Activated naive CD4-positive, alpha-beta T cell treated with anti-CD3 and anti-CD28 coated beads for 36 hours (primary cell): ENCODE data around the gene SLC35F1. TPM values are rescaled to one million over a fixed set of nuclear protein-coding genes. Genes with fewer than 3 reads are reported as not detected.

ENCODE experiments used
- CTCF ChIA-PET: fragments of 350-600 bp; sonication (Branson Sonifier 250); formaldehyde crosslinking; loops from one replicate; lab custom pipeline; 2021; ENCODE audit warnings: antibody characterized with exemption; lab: Charles Lee
- DNase-seq: peaks from one replicate; pipeline ENCODE4 v3.0.0-alpha.2; 2020
- H3K27ac Mint-ChIP-seq: one replicate; pipeline ENCODE4 v1.8.0; 2021; ENCODE audit warnings: mild to moderate bottlenecking, mixed read lengths
- H3K27me3 Mint-ChIP-seq: one replicate; pipeline ENCODE4 v1.8.0; 2021; ENCODE audit warnings: low read depth, mixed read lengths
- H3K36me3 Mint-ChIP-seq: one replicate; pipeline ENCODE4 v1.8.0; 2021; ENCODE audit warnings: low read depth, mixed read lengths
- H3K4me1 Mint-ChIP-seq: one replicate; pipeline ENCODE4 v1.8.0; 2021; ENCODE audit warnings: low read depth, mixed read lengths
- H3K4me3 Mint-ChIP-seq: one replicate; pipeline ENCODE4 v1.8.0; 2021; ENCODE audit warnings: mild to moderate bottlenecking, moderate library complexity, mixed read lengths
- H3K9me3 Mint-ChIP-seq: one replicate; pipeline ENCODE4 v1.8.0; 2021; ENCODE audit warnings: mixed read lengths
- intact Hi-C: fragments of 100-400 bp; cut with micrococcal nuclease; formaldehyde crosslinking; loops from one replicate; pipeline ENCODE4 v1.15.1; 2023
- total RNA-seq, 2 experiments: library from RNA; stranded (reverse); gene quantifications; one replicate each; pipeline ENCODE4 v1.2.3, GENCODE V29; 2021

SLC35F1 gene
- total RNA-seq, 2 experiments from 2014 or later: 0.07 TPM; not detected in 1

DNA sequence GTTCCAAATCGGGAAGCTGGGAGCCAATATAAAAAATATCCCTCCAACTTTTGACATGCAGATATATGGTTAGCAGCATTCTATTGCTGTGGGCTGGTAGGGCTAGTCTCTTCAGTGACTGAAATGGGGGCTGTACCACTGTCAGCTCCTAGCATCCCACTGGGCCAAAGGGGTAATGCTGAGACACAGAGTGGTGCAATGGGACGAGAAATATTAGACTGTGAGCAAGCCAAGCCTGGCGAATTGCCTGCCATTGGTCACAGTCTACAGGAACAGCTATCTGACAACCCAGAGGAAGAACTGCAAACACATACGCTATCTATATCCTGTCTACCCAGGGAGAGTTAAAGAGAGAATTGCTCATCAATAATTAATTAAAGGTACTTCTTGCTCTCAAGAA, 3.5 kb downstream of the SLC35F1 start:
- Mint-ChIP-seq H3K27me3 (peaks cover 37% of the 10 kb centered on the region), H3K4me1 (peaks cover 11% of the 10 kb centered on the region), H3K4me3 (no peak overlapping the region), H3K9me3 (no peaks in the 10 kb centered on the region), H3K36me3 (no peaks in the 10 kb centered on the region), H3K27ac (no peak overlapping the region)
- CTCF ChIA-PET: interaction anchor here (0.6 kb wide), 1 partner anchor 91 kb away, joined by 4 read pairs; no protein-coding TSS in a partner anchor
- no peak for DNase-seq
- intact Hi-C loops: no loop called here

DNA sequence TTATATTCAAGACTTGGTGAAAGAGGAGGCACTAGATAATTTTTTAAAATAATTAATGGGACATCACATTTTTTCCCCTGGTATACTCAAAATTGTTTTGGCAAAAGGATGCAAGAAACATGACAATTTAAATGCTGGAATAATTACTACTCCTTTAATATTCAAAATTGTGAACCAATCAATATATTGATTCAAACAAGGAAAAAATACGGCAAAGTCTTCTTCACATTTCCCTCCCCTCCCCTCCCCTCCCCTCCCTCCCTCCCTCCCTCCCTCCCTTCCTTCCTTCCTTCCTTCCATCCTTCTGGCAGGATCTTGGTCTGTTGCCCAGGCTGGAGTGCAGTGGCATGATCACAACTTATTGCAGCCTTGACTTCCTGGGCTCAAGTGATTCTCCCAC, 4.1 kb downstream of the SLC35F1 start:
- no peaks in the 10 kb centered on the region for H3K9me3 Mint-ChIP-seq
- intact Hi-C loops: no loop called here

DNA sequence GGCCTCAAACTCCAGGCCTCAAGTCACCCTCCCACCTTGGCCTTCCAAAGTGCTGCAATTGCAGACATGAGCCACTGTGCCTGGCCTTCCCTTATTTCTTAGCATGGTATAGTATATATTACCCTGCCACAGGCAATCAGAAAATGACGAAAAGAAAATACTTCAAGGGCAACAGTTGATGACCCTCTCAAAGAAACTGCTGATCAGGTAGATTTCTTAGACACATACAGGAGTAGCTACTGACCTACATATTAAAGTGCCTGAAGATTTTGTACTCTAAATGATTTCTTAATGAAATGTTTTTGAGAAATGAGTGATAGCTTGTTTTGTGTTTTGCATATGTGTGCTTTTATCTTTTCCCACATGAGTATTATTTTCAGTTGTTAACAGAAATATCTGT, 4.6 kb downstream of the SLC35F1 start:
- Mint-ChIP-seq H3K9me3 (no peaks in the 10 kb centered on the region), H3K4me3 (no peak overlapping the region), H3K4me1 (peaks cover 6% of the 10 kb centered on the region), H3K36me3 (no peaks in the 10 kb centered on the region), H3K27ac (no peak overlapping the region), H3K27me3 (peaks cover 26% of the 10 kb centered on the region)
- intact Hi-C loops: no loop called here
- no peak for DNase-seq
- CTCF ChIA-PET: no interaction called here

More for the DNA sequence above, 4.1 kb downstream of the SLC35F1 start:
- Mint-ChIP-seq H3K27ac (no peak overlapping the region), H3K36me3 (no peaks in the 10 kb centered on the region), H3K27me3 (peaks cover 31% of the 10 kb centered on the region), H3K4me1 (peaks cover 9% of the 10 kb centered on the region), H3K4me3 (no peak overlapping the region)
- no peak for DNase-seq
- CTCF ChIA-PET: interaction anchor here (0.6 kb wide), 1 partner anchor 91 kb away, joined by 4 read pairs; no protein-coding TSS in a partner anchor

DNA sequence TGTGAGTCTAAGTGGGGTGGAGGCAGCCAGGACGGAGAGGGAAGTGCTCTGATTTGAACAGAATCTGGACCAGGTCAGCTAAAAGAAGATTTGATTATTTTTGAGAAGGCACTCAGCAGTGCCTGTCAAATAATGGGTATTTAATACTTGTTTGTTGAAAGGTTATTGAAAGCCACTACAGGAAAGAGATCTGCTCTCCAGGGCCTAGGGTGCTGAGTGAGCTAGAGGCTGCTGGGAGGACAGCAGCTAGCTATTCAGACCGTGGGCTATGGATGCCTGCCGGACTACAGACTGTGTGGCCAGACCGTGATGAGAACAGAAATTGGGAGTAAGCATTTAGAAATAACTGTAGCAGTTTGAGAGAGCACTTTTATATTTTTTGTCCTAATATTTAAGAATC, 8.8 kb downstream of the SLC35F1 start:
- Mint-ChIP-seq H3K27ac (no peak overlapping the region), H3K9me3 (no peaks in the 10 kb centered on the region), H3K36me3 (no peaks in the 10 kb centered on the region), H3K4me1 (no peaks in the 10 kb centered on the region), H3K27me3 (peaks cover 10% of the 10 kb centered on the region), H3K4me3 (no peak overlapping the region)
- intact Hi-C loops: no loop called here
- CTCF ChIA-PET: interaction anchor here (0.6 kb wide), 1 partner anchor 278 kb away, joined by 3 read pairs; no protein-coding TSS in a partner anchor
- no peak for DNase-seq

DNA sequence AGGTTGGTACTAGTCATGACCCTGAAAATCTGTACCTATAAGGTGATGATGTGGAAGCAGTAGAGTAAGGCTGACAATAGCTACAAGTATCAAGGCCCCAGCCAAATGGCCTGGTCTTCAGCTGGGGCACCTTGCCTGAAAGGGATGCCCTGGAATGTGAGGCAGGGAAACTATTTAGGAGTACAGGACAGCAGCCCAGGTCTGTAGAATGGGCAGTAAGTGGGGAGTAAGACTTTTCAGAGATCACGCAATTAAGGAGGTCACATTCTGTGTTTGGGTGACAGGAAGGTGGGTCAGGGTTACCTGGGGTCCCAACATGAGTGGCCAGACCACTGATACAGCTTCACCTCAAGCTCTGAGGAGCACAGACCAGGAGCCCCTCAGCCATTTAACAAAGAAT, 9.4 kb downstream of the SLC35F1 start:
- Mint-ChIP-seq H3K4me3 (no peak overlapping the region), H3K36me3 (no peaks in the 10 kb centered on the region), H3K27ac (no peak overlapping the region), H3K4me1 (no peaks in the 10 kb centered on the region), H3K27me3 (peaks cover 11% of the 10 kb centered on the region), H3K9me3 (no peaks in the 10 kb centered on the region)
- CTCF ChIA-PET: no interaction called here
- intact Hi-C loops: no loop called here
- no peak for DNase-seq

DNA sequence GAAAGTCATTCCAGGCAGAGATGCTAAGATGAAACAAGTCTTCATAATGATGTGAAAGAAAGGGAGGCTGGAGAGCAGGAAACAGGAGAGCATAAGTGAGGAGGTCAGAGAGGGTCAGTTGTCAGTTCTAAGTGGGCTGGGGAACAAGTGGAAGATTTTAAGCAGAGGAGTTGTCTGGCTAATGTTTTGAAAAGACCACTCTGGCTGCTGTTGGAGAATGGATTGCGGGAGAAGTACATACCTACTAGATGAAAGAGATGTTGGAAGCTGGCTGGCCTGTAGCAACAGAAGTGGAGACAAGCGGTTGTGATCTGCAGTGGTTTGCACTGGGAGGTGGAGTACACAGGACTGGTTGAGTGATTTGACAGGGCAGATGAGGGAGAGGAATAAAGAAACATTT, 10.1 kb downstream of the SLC35F1 start:
- Mint-ChIP-seq H3K27me3 (peaks cover 6% of the 10 kb centered on the region), H3K36me3 (no peaks in the 10 kb centered on the region), H3K4me1 (no peaks in the 10 kb centered on the region), H3K4me3 (no peak overlapping the region), H3K9me3 (no peaks in the 10 kb centered on the region), H3K27ac (no peak overlapping the region)
- DNase-seq: no peak
- CTCF ChIA-PET: no interaction called here
- intact Hi-C loops: no loop called here

DNA sequence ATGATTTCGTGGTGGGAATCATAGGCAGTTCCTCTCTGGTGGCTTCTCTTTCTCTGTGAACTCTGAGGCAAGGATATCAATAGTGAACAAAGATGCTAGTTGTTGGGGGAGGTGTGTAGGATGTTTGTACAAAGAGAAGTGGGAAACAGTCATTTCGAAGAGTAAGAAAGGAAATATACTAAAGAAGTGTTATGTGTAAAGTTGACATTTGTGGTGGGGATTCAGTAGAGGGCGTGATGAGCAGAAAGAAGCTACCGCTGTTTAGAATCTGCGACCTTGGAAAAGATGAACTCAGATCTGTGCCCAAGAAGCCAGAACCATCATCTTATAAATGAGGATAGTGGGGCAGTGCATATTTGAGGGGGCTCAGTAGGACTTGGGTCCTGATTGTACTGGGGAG, 11.4 kb downstream of the SLC35F1 start:
- Mint-ChIP-seq H3K4me1 (no peaks in the 10 kb centered on the region), H3K9me3 (no peaks in the 10 kb centered on the region), H3K36me3 (no peaks in the 10 kb centered on the region), H3K4me3 (no peak overlapping the region), H3K27ac (no peak overlapping the region), H3K27me3 (peaks cover 2% of the 10 kb centered on the region)
- no peak for DNase-seq
- intact Hi-C loops: no loop called here
- CTCF ChIA-PET: no interaction called here

DNA sequence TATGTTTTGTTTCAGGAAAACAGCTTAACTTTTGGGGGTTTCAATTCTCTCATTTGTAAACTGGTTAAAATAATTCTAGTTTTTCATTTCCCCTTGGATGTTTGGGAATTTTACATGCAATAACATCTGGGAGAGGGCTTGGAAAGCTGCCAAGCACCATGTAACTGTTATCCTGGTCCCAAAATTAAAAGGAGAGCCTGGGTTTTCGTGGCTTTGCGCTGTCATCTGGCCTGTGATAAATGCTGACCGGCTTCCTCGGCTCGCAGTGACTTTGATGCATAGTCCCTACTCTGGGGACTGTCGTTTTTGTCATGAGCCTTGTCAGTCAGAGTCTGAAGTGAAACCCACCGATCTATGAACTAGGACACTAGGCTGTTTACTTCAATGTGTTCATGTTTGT, 12.2 kb downstream of the SLC35F1 start:
- Mint-ChIP-seq H3K27me3 (peaks cover 2% of the 10 kb centered on the region), H3K4me3 (no peak overlapping the region), H3K36me3 (no peaks in the 10 kb centered on the region), H3K4me1 (no peaks in the 10 kb centered on the region), H3K9me3 (no peaks in the 10 kb centered on the region), H3K27ac (no peak overlapping the region)
- CTCF ChIA-PET: no interaction called here
- intact Hi-C loops: no loop called here
- DNase-seq: no peak

DNA sequence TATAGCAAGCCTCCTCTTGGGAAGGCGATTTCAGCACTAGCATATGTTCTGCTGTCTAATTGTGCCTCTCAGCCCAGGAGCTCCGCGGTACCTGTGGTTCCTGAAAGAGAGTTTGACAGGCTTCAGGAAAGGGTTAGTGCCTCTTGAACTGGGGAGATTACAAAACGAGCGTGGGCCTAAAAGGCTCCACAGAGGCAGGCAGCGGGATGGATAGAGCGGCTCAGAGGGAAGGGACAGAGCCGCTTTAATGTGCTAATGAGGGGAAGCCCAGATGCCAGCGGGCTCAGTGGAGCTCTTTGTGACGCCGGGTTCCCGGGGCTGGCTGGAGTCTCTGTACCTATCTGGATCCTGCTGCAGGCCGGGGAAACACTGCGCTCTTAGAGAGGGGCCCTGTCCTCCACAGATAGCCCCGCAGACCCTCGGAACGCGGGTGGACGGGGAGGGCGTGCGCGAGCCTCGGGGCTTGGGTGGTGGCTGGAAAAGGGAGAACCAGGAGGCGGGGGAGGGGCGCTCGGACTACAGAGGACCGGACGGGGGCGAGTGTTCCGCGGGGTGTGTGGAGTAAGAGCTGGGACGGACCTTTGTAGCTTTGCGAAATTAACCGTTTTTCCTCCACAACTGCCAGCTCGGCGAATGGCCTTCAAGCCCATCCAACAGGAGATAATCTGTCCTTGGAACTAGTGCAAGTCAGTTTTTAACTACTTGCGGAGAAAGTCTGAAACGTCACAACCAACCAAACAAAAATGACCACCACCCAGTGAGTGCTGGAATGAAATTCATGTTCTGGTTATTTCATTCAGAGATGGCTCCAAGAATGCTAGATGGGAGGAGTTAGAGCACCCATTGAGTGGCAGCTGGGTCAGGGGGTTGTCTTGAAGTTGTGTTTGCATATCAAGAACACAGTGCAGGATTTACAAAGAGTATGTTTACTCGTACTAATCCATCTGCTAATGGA, 13.0 kb downstream of the SLC35F1 start:
- CTCF ChIA-PET: interaction anchor here (0.8 kb wide), 1 partner anchor 13 kb away, joined by 3 read pairs; the partner anchor contains the start of gene SLC35F1

DNA sequence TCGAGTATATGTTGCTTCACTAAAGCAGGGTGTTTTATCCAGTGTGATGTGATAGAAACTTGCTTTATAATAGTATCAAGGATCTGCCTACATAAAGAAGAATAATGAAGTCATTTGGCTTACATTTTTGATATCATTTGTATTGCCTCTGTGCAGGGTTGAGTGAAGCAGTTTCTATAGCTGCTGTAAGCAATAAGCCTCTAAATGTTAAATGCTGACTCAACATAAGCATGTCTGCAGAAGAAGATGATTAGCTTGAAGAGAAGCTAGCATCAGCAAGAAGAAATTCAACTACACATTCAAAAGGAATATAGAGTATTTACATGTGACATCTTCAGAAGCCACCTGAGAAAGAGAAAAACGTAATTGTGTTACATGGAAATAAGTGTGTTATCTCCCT, 17.6 kb downstream of the SLC35F1 start:
- peaks cover 10% of the 10 kb centered on the region for H3K27me3 Mint-ChIP-seq
- no peaks in the 10 kb centered on the region for H3K4me1 Mint-ChIP-seq
- H3K36me3 Mint-ChIP-seq: no peaks in the 10 kb centered on the region
- no peak overlapping the region for H3K27ac Mint-ChIP-seq
- no peak for DNase-seq
- intact Hi-C loops: no loop called here
- H3K9me3 Mint-ChIP-seq: peaks cover 13% of the 10 kb centered on the region
- H3K4me3 Mint-ChIP-seq: no peak overlapping the region
- CTCF ChIA-PET: no interaction called here

More for the DNA sequence above, 13.0 kb downstream of the SLC35F1 start:
- Mint-ChIP-seq H3K9me3 (no peaks in the 10 kb centered on the region), H3K4me3 (no peak overlapping the region), H3K27ac (no peak overlapping the region), H3K27me3 (peaks cover 2% of the 10 kb centered on the region), H3K36me3 (no peaks in the 10 kb centered on the region), H3K4me1 (no peaks in the 10 kb centered on the region)
- peak; percentile 8 for DNase-seq
- intact Hi-C loops: no loop called here

DNA sequence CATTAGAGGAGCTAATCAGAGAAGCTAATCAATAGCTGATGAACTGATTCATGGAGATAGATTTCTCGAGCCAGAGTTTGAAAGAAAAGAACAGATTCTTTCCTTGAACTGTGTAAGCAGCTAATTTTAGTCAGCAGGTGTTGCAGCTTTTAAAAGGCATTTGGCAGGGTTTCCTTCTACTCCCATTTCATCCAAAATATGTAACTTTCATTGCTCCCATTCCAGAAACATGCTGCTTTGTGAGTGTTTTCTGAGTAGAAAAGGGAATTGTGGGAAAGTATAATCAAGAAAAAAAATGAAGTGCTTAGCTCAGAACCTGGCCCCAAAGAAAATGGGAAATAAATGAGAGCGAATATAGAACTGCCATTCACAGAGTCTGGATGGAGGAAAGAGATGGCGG, 20.8 kb downstream of the SLC35F1 start:
- CTCF ChIA-PET: no interaction called here
- H3K9me3 Mint-ChIP-seq: peaks cover 13% of the 10 kb centered on the region
- peaks cover 10% of the 10 kb centered on the region for H3K27me3 Mint-ChIP-seq
- DNase-seq: no peak
- H3K27ac Mint-ChIP-seq: no peak overlapping the region
- H3K36me3 Mint-ChIP-seq: no peaks in the 10 kb centered on the region
- no peak overlapping the region for H3K4me3 Mint-ChIP-seq
- intact Hi-C loops: no loop called here
- no peaks in the 10 kb centered on the region for H3K4me1 Mint-ChIP-seq

DNA sequence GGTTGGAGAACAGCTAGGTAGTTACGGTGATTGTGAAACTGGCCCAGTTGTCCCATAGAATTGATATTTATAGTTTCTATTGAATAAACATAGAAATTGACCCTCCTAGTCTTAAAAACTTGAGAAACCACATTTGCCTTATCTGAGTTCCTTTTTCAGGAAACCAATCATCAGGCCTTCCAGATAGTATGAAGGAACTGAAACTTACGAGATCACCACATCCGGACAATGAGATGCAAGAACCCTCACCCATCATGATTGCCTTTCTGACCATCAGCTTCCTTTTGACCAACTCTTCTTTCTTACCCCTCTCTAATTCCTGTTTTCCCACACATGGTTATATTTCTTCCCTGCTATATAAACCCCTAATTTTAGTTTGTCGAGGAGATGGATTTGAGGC, 21.8 kb downstream of the SLC35F1 start:
- intact Hi-C loops: no loop called here
- H3K4me3 Mint-ChIP-seq: no peak overlapping the region

DNA sequence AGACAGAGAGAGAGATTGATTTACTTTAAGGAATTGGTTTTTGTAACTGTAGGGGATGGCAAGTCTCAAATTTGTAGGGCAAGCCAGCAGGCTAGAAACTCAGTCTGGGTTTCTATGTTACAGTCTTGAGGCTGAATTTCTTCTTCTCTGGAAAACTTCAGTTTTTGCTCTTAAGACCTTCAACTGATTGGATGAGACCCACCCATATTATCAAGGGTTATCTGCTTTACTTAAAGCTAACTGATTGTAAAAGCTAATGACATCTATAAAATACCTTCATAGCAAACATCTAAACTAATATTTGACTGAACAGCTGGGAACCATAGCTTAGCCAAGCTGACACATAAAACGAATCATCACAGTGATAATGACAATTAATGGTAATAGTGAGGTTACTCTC, 22.4 kb downstream of the SLC35F1 start:
- Mint-ChIP-seq H3K4me1 (no peaks in the 10 kb centered on the region), H3K27me3 (peaks cover 15% of the 10 kb centered on the region), H3K4me3 (no peak overlapping the region), H3K36me3 (no peaks in the 10 kb centered on the region), H3K27ac (no peak overlapping the region), H3K9me3 (peaks cover 13% of the 10 kb centered on the region)
- intact Hi-C loops: no loop called here
- no peak for DNase-seq
- CTCF ChIA-PET: interaction anchor here (0.7 kb wide), 1 partner anchor 1817 kb away, joined by 3 read pairs; no protein-coding TSS in a partner anchor

More for the DNA sequence above, 21.8 kb downstream of the SLC35F1 start:
- CTCF ChIA-PET: no interaction called here
- Mint-ChIP-seq H3K36me3 (no peaks in the 10 kb centered on the region), H3K4me1 (no peaks in the 10 kb centered on the region), H3K27me3 (peaks cover 11% of the 10 kb centered on the region), H3K9me3 (peaks cover 13% of the 10 kb centered on the region), H3K27ac (no peak overlapping the region)
- no peak for DNase-seq
